BLaER1 treated with 17β-estradiol and CSF1 and Interleukin-3, amounts not matched to agents 10 nM and 100 nM (cell line): Measurements from ENCODE around the gene NEDD8.
"Not testable (repeated sequence)": the region's sequence is repeated elsewhere in the genome, so short reads cannot be mapped to it uniquely, and the experiment has no call there.

ENCODE experiments used
- H3K27ac ChIP-seq, 11 experiments: shearing (Covaris generic); formaldehyde crosslinking; 2 replicates each; pipeline ENCODE4 v1.8.1; 2022
- H3K27me3 ChIP-seq, 11 experiments: shearing (Covaris generic); formaldehyde crosslinking; 2 replicates each; pipeline ENCODE4 v1.8.1; 2022
- H3K36me3 ChIP-seq, 11 experiments: shearing (Covaris generic); formaldehyde crosslinking; 2 replicates each; pipeline ENCODE4 v1.8.1; 2022
- H3K4me1 ChIP-seq, 10 experiments: shearing (Covaris generic); formaldehyde crosslinking; 2 replicates each; pipeline ENCODE4 v1.8.1; 2022
- H3K4me2 ChIP-seq, 11 experiments: shearing (Covaris generic); formaldehyde crosslinking; 2 replicates each; pipeline ENCODE4 v1.8.1; 2022
- H3K4me3 ChIP-seq, 10 experiments: shearing (Covaris generic); formaldehyde crosslinking; 2 replicates each; pipeline ENCODE4 v1.8.1; 2022
- H3K9ac ChIP-seq, 11 experiments: shearing (Covaris generic); formaldehyde crosslinking; 2 replicates each; pipeline ENCODE4 v1.8.1; 2022
- H3K9me3 ChIP-seq, 11 experiments: shearing (Covaris generic); formaldehyde crosslinking; replicated peaks in 1 of 11; 2 replicates each; pipeline ENCODE4 v1.8.1; 2022
- H4K20me1 ChIP-seq, 11 experiments: shearing (Covaris generic); formaldehyde crosslinking; 2 replicates each; pipeline ENCODE4 v1.8.1; 2022
- Cebpa-rat ChIP-seq, 11 experiments: shearing (Covaris generic); IDR thresholded peaks; 2 replicates each; pipeline ENCODE4 v1.8.1; 2022

The NEDD8 gene

GRCh38 chr14:24206260-24207103 is 25.7 kb downstream of the NEDD8 start:
- Histone ChIP-seq H3K27ac (no peak overlapping the region), H3K4me1 (peaks cover 5 to 15% (median 12%) of the 10 kb centered on the region in 10 experiments; a peak in 16 of 20 replicates), H3K4me3 (no peak overlapping the region), H3K4me2 (no peak overlapping the region; a peak in 1 of 22 replicates), H3K9me3 (peaks cover 13 to 27% (median 23%) of the 10 kb centered on the region in 11 experiments), H4K20me1 (peaks cover 0 to 10% (median 0%) of the 10 kb centered on the region in 11 experiments; a peak in 2 of 22 replicates), H3K9ac (no peak overlapping the region), H3K27me3 (no peaks in the 10 kb centered on the region), H3K36me3 (peaks cover 90 to 100% (median 97%) of the 10 kb centered on the region in 11 experiments)
- no peak for TF ChIP-seq Cebpa-rat (IDR thresholded peaks at IDR 0.05)

GRCh38 chr14:24204163-24205146 is 27.7 kb downstream of the NEDD8 start:
- Histone ChIP-seq H3K9me3 (peaks cover 13 to 41% (median 28%) of the 10 kb centered on the region in 11 experiments), H3K9ac (no peak overlapping the region), H3K36me3 (peaks cover 85 to 100% (median 93%) of the 10 kb centered on the region in 11 experiments), H3K4me1 (peaks cover 0 to 10% (median 8%) of the 10 kb centered on the region in 10 experiments; a peak in 9 of 20 replicates), H3K4me3 (no peak overlapping the region), H3K27ac (no peak overlapping the region), H3K4me2 (no peak overlapping the region), H4K20me1 (peaks cover 0 to 10% (median 0%) of the 10 kb centered on the region in 11 experiments; a peak in 3 of 22 replicates), H3K27me3 (no peaks in the 10 kb centered on the region)
- TF ChIP-seq Cebpa-rat (IDR thresholded peaks at IDR 0.05) = no peak

- H3K9ac ChIP-seq, H3K27me3 ChIP-seq, H3K27ac ChIP-seq, H3K4me3 ChIP-seq, H3K4me2 ChIP-seq, H4K20me1 ChIP-seq: not testable (repeated sequence)
- peaks cover 75 to 98% (median 90%) of the 10 kb centered on the region in 11 experiments for H3K36me3 ChIP-seq
- peaks cover 0 to 13% (median 9%) of the 10 kb centered on the region in 10 experiments; a peak in 11 of 20 replicates for H3K4me1 ChIP-seq
- peaks cover 13 to 44% (median 28%) of the 10 kb centered on the region in 11 experiments for H3K9me3 ChIP-seq
Measured at GRCh38 chr14:24203249-24203886, 28.8 kb downstream of the NEDD8 start.

GRCh38 chr14:24202538-24202937 is 29.6 kb downstream of the NEDD8 start:
- Histone ChIP-seq H3K36me3 (peaks cover 67 to 90% (median 81%) of the 10 kb centered on the region in 11 experiments), H3K9me3 (peaks cover 13 to 44% (median 28%) of the 10 kb centered on the region in 11 experiments), H3K4me1 (peaks cover 2 to 20% (median 6%) of the 10 kb centered on the region in 10 experiments; a peak in 15 of 20 replicates)
- not testable (repeated sequence) for H3K4me3 ChIP-seq, H3K27me3 ChIP-seq, H3K9ac ChIP-seq, H4K20me1 ChIP-seq, H3K4me2 ChIP-seq, H3K27ac ChIP-seq

- Histone ChIP-seq H3K4me1 (peaks cover 26 to 42% (median 29%) of the 10 kb centered on the region in 10 experiments), H3K36me3 (peaks cover 37 to 56% (median 48%) of the 10 kb centered on the region in 11 experiments), H4K20me1 (no peaks in the 10 kb centered on the region; a peak in 2 of 22 replicates), H3K4me2 (peak overlapping the region in 2 of 11 experiments; percentile 35 to 42; a peak in 3 of 22 replicates), H3K9ac (no peak overlapping the region), H3K27me3 (no peaks in the 10 kb centered on the region), H3K9me3 (peaks cover 13 to 40% (median 28%) of the 10 kb centered on the region in 11 experiments), H3K27ac (no peak overlapping the region), H3K4me3 (no peak overlapping the region)
- no peak for TF ChIP-seq Cebpa-rat (IDR thresholded peaks at IDR 0.05)
Measured at GRCh38 chr14:24198814-24199524, 33.2 kb downstream of the NEDD8 start.

- peak overlapping the region in 4 of 11 experiments; percentile 95 to 100 (median 98); a peak in 4 of 22 replicates for H3K27ac ChIP-seq
- H3K9ac ChIP-seq = peak overlapping the region; percentile 92 to 100 (median 97); a peak in 15 of 22 replicates
- H3K27me3 ChIP-seq = no peaks in the 10 kb centered on the region
- no peak for TF ChIP-seq Cebpa-rat (IDR thresholded peaks at IDR 0.05)
- peak overlapping the region in 7 of 10 experiments; percentile 67 to 87 (median 81); a peak in 11 of 20 replicates for H3K4me3 ChIP-seq
- peak overlapping the region; percentile 84 to 99 (median 93) for H3K4me2 ChIP-seq
- peaks cover under 1 to 21% (median 11%) of the 10 kb centered on the region in 11 experiments; a peak in 21 of 22 replicates for H3K9me3 ChIP-seq
- peaks cover 28 to 47% (median 40%) of the 10 kb centered on the region in 11 experiments for H3K36me3 ChIP-seq
- peaks cover 0 to 7% (median 0%) of the 10 kb centered on the region in 11 experiments; a peak in 3 of 22 replicates for H4K20me1 ChIP-seq
- H3K4me1 ChIP-seq = peaks cover 43 to 57% (median 47%) of the 10 kb centered on the region in 10 experiments
Measured at GRCh38 chr14:24197056-24197450, 35.1 kb downstream of the NEDD8 start.

- peaks cover 45 to 64% (median 49%) of the 10 kb centered on the region in 10 experiments for H3K4me1 ChIP-seq
- peaks cover 29 to 47% (median 40%) of the 10 kb centered on the region in 11 experiments for H3K36me3 ChIP-seq
- TF ChIP-seq Cebpa-rat (IDR thresholded peaks at IDR 0.05) = no peak
- peak overlapping the region; percentile 95 to 100 (median 98) for H3K27ac ChIP-seq
- H3K4me2 ChIP-seq = peak overlapping the region; percentile 84 to 99 (median 93)
- H3K27me3 ChIP-seq = no peaks in the 10 kb centered on the region
- peaks cover 0 to 8% (median 0%) of the 10 kb centered on the region in 11 experiments; a peak in 3 of 22 replicates for H4K20me1 ChIP-seq
- H3K4me3 ChIP-seq = peak overlapping the region; percentile 67 to 87 (median 76)
- H3K9ac ChIP-seq = peak overlapping the region; percentile 92 to 100 (median 97)
- peaks cover 0 to 15% (median 4%) of the 10 kb centered on the region in 11 experiments; a peak in 18 of 22 replicates for H3K9me3 ChIP-seq
Measured at GRCh38 chr14:24196071-24197055, 35.8 kb downstream of the NEDD8 start.
